ENCODE results near the gene EPC1. TPM values are rescaled to one million over a fixed set of nuclear protein-coding genes. Genes with fewer than 3 reads are reported as not detected.
A peak's percentile ranks its signal among the peaks of the same experiment; 100 is the strongest.

EPC1 gene
- total RNA-seq, 1 experiment from 2014 or later: 30.0 TPM

DNA sequence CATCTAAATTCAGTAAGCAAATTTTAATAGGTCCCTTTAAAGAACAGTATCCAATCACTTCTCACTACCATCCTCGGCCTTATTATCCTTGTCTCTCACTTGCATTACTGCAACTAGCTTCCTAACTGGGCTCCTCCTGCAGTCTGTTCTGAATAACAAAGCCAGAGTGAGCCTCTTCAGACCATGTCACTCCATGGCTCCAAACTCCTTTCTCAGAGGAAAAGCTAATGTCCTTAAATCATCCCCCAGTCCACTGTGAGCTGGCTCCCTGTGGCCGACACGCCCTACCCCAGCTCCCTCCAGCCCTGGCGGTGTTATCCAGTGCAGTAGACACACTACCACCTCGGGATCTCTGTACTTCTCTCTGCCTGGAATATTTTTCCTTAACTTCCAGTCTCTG, 80.0 kb downstream of the EPC1 start:
- Mint-ChIP-seq H3K27me3 (ENCODE audit: unreplicated experiment) (no peaks in the 10 kb centered on the region), H3K36me3 (ENCODE audit: insufficient read depth, unreplicated experiment) (peaks cover 56% of the 10 kb centered on the region), H3K4me3 (ENCODE audit: low read depth, unreplicated experiment) (no peak overlapping the region), H3K4me1 (ENCODE audit: low read depth, unreplicated experiment) (peaks cover 9% of the 10 kb centered on the region), H3K27ac (ENCODE audit: unreplicated experiment) (peak overlapping the region; percentile 34), H3K9me3 (ENCODE audit: low read depth, unreplicated experiment) (no peaks in the 10 kb centered on the region)
- DNase-seq: no peak
- TF ChIP-seq, protein P1, sequence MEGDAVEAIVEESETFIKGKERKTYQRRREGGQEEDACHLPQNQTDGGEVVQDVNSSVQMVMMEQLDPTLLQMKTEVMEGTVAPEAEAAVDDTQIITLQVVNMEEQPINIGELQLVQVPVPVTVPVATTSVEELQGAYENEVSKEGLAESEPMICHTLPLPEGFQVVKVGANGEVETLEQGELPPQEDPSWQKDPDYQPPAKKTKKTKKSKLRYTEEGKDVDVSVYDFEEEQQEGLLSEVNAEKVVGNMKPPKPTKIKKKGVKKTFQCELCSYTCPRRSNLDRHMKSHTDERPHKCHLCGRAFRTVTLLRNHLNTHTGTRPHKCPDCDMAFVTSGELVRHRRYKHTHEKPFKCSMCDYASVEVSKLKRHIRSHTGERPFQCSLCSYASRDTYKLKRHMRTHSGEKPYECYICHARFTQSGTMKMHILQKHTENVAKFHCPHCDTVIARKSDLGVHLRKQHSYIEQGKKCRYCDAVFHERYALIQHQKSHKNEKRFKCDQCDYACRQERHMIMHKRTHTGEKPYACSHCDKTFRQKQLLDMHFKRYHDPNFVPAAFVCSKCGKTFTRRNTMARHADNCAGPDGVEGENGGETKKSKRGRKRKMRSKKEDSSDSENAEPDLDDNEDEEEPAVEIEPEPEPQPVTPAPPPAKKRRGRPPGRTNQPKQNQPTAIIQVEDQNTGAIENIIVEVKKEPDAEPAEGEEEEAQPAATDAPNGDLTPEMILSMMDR (IDR thresholded peaks at IDR 0.05; ENCODE audit: unreplicated experiment): no peak
- intact Hi-C loops (cut with micrococcal nuclease; ENCODE audit: unreplicated experiment): no loop called here
- CTCF ChIA-PET: no interaction called here
- BruUV-seq (replicated peaks): no TSS peak

DNA sequence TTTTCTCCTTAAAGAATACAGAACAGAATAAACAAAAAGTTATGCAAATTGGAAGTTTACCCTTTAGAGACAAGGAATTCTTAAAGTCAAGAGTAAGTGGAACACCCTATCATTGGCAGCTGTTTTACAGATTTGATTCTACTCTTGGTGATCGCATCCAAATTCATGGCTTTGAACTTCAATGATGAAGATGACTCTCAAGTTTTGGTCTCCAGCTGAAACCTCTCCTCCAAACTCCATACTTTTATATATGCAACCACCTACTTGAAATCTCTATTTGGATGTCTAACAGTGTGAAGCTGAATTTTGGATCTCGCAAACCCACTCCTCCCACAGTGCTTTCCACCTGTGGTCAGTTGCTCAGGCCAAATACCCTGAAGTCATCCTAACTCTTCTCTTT, 80.4 kb downstream of the EPC1 start:
- Mint-ChIP-seq H3K27ac (ENCODE audit: unreplicated experiment) (peak overlapping the region; percentile 34), H3K27me3 (ENCODE audit: unreplicated experiment) (no peaks in the 10 kb centered on the region), H3K9me3 (ENCODE audit: low read depth, unreplicated experiment) (no peaks in the 10 kb centered on the region), H3K4me1 (ENCODE audit: low read depth, unreplicated experiment) (peaks cover 9% of the 10 kb centered on the region), H3K4me3 (ENCODE audit: low read depth, unreplicated experiment) (no peak overlapping the region), H3K36me3 (ENCODE audit: insufficient read depth, unreplicated experiment) (peaks cover 52% of the 10 kb centered on the region)
- BruUV-seq (replicated peaks): no TSS peak
- TF ChIP-seq, protein P1 (IDR thresholded peaks at IDR 0.05; ENCODE audit: unreplicated experiment): no peak
- CTCF ChIA-PET: no interaction called here
- intact Hi-C loops (cut with micrococcal nuclease; ENCODE audit: unreplicated experiment): no loop called here
- no peak for DNase-seq

DNA sequence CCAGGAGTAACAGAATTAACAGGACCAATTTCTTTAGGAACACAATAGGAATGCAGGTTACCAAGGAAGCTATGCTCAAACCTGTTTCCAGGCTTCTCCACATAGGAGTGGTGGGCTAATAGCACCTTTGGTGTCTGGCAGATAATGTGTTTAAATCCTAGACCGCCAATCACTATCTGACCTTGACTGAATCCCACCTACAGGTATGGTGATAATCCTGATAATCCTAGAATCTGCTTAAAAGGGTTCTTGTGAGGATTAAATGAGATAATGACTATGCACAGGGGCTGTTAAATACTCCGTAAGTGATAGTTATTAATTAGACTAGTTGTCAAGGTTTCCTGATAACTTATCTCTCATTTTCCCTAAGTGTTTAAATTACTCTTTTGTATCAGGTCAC, 81.2 kb downstream of the EPC1 start:
- Mint-ChIP-seq H3K9me3 (ENCODE audit: low read depth, unreplicated experiment) (no peaks in the 10 kb centered on the region), H3K4me3 (ENCODE audit: low read depth, unreplicated experiment) (no peak overlapping the region), H3K27me3 (ENCODE audit: unreplicated experiment) (no peaks in the 10 kb centered on the region), H3K4me1 (ENCODE audit: low read depth, unreplicated experiment) (peaks cover 9% of the 10 kb centered on the region), H3K36me3 (ENCODE audit: insufficient read depth, unreplicated experiment) (peaks cover 43% of the 10 kb centered on the region), H3K27ac (ENCODE audit: unreplicated experiment) (no peak overlapping the region)
- no peak for DNase-seq
- intact Hi-C loops (cut with micrococcal nuclease; ENCODE audit: unreplicated experiment): no loop called here
- no TSS peak for BruUV-seq (replicated peaks)
- CTCF ChIA-PET: no interaction called here
- TF ChIP-seq, protein P1 (IDR thresholded peaks at IDR 0.05; ENCODE audit: unreplicated experiment): no peak

DNA sequence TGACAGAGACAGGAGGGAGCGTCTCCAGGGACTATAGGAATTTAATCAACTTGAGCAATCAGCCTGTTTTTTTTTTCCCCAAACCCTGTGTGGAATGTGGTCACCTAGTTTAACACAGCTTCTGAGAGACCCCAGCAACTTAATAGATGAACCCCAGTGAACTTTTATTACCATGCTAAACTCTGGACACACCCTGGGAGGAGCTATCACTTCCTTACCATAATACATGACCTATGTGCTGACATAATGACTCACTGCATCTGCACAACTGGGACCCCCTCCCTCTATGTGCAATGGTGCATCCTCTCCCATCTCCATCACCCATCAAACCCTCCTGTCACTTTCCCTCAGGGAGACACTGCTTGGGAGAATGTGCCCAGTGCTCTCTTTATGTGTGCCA, 83.7 kb downstream of the EPC1 start:
- peaks cover 23% of the 10 kb centered on the region for H3K36me3 Mint-ChIP-seq (ENCODE audit: insufficient read depth, unreplicated experiment)
- CTCF ChIA-PET: no interaction called here
- no TSS peak for BruUV-seq (replicated peaks)
- H3K9me3 Mint-ChIP-seq (ENCODE audit: low read depth, unreplicated experiment): no peaks in the 10 kb centered on the region
- no peaks in the 10 kb centered on the region for H3K27me3 Mint-ChIP-seq (ENCODE audit: unreplicated experiment)
- TF ChIP-seq, protein P1 (IDR thresholded peaks at IDR 0.05; ENCODE audit: unreplicated experiment): no peak
- no peak overlapping the region for H3K4me3 Mint-ChIP-seq (ENCODE audit: low read depth, unreplicated experiment)
- DNase-seq: no peak
- peaks cover 9% of the 10 kb centered on the region for H3K4me1 Mint-ChIP-seq (ENCODE audit: low read depth, unreplicated experiment)
- H3K27ac Mint-ChIP-seq (ENCODE audit: unreplicated experiment): no peak overlapping the region
- intact Hi-C loops (cut with micrococcal nuclease; ENCODE audit: unreplicated experiment): no loop called here

All from Calu3 (cell line).